ENCODE measurements around the gene TGFB2.

DNA sequence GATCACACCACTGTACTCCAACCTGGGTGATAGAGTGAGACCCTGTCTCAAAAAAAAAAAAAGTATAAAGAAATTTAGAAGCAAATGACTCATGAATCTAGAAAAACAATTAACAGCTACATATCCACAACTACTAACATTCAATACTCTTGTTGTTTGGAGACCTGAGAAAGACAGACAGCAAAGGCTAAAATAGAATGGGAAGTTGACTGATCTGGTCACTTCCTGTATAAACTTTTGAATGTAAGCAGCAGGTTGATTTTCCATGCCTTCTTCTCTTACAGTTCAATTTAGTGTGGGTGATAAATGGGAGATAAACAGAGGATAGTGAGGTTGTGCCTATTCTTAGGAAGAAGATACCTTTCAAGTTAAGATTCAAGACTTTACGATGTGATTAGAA lies 85.2 kb downstream of the TGFB2 start:
- TF ChIP-seq, protein P1, sequence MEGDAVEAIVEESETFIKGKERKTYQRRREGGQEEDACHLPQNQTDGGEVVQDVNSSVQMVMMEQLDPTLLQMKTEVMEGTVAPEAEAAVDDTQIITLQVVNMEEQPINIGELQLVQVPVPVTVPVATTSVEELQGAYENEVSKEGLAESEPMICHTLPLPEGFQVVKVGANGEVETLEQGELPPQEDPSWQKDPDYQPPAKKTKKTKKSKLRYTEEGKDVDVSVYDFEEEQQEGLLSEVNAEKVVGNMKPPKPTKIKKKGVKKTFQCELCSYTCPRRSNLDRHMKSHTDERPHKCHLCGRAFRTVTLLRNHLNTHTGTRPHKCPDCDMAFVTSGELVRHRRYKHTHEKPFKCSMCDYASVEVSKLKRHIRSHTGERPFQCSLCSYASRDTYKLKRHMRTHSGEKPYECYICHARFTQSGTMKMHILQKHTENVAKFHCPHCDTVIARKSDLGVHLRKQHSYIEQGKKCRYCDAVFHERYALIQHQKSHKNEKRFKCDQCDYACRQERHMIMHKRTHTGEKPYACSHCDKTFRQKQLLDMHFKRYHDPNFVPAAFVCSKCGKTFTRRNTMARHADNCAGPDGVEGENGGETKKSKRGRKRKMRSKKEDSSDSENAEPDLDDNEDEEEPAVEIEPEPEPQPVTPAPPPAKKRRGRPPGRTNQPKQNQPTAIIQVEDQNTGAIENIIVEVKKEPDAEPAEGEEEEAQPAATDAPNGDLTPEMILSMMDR (IDR thresholded peaks at IDR 0.05; ENCODE audit: low read depth, low read length) = no peak
- TF ChIP-seq EZH2phosphoT487 (IDR thresholded peaks at IDR 0.05; ENCODE audit: low read depth) = no peak
